Astrocyte (in vitro differentiated cells and primary cell): ENCODE results near the gene AZGP1.

ENCODE experiments used
- EZH2 ChIP-seq: IDR thresholded peaks from 2 replicates; pipeline ENCODE4 v1.6.1; 2012; ENCODE audit warnings: mild to moderate bottlenecking, low read length, inconsistent platforms; ENCODE audit not compliant: insufficient read depth
- TF ChIP-seq, protein P1 (sequence below): IDR thresholded peaks from 2 replicates; pipeline ENCODE4 v1.5.1; 2011; ENCODE audit warnings: low read depth, mild to moderate bottlenecking, inconsistent platforms, low read length, moderate library complexity; ENCODE audit not compliant: insufficient read depth

DNA sequence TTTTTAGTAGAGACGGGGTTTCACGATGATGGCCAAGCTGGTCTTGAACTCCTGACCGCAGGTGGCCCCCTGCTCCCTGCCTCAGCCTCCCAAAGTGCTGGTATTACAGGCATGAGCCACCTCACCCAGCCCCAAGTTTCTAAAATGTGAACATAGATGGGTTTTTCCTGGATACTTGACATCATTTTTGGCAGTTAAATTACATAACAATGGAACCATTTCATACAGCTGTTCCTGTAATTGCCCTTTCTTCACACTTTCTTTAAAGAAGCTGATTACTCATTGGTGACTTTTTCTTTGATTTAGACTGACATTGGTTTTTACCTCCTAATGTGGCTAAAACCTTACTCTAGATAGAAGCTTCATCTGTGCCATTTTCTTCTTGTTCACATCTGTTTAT lies 45.5 kb upstream of the AZGP1 start:
- TF ChIP-seq, protein P1, sequence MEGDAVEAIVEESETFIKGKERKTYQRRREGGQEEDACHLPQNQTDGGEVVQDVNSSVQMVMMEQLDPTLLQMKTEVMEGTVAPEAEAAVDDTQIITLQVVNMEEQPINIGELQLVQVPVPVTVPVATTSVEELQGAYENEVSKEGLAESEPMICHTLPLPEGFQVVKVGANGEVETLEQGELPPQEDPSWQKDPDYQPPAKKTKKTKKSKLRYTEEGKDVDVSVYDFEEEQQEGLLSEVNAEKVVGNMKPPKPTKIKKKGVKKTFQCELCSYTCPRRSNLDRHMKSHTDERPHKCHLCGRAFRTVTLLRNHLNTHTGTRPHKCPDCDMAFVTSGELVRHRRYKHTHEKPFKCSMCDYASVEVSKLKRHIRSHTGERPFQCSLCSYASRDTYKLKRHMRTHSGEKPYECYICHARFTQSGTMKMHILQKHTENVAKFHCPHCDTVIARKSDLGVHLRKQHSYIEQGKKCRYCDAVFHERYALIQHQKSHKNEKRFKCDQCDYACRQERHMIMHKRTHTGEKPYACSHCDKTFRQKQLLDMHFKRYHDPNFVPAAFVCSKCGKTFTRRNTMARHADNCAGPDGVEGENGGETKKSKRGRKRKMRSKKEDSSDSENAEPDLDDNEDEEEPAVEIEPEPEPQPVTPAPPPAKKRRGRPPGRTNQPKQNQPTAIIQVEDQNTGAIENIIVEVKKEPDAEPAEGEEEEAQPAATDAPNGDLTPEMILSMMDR: no peak
- TF ChIP-seq EZH2: no peak
